ENCODE data around the gene TMEM208.

Gene TMEM208

GRCh38 chr16:67237396-67238277, 10.7 kb downstream of the TMEM208 start:
- no peak for DNase-seq (ENCODE audit: low spot score)

DNA sequence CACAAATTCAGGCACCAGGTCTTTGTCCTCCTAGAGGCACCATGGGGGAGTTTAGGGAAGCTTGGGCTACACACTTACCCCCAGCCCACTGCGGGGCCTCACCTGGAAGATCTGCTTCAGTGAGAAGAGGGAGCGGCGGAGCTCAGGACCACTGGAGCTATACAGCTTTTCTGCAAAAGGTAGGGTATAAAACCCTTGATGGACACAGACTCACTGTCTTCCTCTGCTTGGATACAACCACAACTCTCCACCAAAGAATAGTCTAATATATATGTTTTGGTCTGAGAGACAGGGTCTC, 11.3 kb downstream of the TMEM208 start:
- DNase-seq (ENCODE audit: low spot score): no peak

- no peak for DNase-seq (ENCODE audit: low spot score)
These were observed 12.0 kb downstream of the TMEM208 start for GRCh38 chr16:67238806-67239470.

- DNase-seq (ENCODE audit: low spot score): no peak
These were observed 13.6 kb downstream of the TMEM208 start for GRCh38 chr16:67240506-67240905.

GRCh38 chr16:67241008-67241900, 14.3 kb downstream of the TMEM208 start:
- peak; percentile 86 for DNase-seq (ENCODE audit: low spot score)

DNA sequence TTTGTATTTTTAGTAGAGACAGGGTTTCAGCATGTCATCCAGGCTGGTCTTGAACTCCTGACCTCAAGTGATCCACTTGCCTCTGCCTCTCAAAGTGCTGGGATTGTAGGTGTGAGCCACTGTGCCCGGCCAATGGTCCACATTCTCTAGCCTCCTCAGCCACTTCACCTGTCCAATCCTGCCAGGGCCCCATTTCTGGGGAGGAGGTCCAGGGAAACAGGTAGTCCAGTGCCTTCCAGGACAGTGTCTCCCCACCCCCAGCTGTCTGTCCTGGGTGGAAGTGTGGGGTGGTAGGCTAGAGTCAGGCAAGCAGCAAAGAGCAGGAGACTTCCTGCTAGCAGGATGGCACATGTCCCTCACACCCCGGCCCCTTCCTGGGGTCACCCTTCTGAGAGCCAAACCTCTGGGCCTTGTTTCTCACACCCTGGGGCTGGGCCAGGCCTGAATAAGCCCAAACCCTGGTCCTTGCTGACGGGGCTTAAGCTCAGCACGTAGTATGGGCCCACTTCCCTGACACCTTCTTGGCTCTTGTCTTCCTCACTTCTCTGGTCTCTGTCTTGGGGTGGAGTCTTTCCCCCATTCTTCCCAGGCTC, 15.3 kb downstream of the TMEM208 start:
- no peak for DNase-seq (ENCODE audit: low spot score)

DNA sequence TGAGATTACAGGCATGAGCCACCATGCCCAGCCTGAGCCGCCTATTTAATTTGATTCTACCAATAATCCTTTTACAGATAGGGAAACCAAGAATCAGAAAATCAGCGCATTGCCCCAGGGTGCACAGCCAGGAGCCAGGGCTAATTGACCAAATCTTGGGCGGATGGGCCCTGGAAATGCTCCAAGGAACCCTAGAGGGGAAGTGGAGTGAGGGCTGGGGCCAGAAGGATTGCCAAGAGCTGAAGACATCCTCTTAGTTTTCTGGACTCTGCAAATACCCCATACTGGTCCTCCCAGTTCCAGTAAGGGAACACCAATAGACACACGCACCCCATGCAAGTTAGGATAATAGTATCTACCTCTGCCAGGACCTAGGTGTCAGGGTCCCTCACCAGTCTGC, 16.6 kb downstream of the TMEM208 start:
- no peak for DNase-seq (ENCODE audit: low spot score)

DNA sequence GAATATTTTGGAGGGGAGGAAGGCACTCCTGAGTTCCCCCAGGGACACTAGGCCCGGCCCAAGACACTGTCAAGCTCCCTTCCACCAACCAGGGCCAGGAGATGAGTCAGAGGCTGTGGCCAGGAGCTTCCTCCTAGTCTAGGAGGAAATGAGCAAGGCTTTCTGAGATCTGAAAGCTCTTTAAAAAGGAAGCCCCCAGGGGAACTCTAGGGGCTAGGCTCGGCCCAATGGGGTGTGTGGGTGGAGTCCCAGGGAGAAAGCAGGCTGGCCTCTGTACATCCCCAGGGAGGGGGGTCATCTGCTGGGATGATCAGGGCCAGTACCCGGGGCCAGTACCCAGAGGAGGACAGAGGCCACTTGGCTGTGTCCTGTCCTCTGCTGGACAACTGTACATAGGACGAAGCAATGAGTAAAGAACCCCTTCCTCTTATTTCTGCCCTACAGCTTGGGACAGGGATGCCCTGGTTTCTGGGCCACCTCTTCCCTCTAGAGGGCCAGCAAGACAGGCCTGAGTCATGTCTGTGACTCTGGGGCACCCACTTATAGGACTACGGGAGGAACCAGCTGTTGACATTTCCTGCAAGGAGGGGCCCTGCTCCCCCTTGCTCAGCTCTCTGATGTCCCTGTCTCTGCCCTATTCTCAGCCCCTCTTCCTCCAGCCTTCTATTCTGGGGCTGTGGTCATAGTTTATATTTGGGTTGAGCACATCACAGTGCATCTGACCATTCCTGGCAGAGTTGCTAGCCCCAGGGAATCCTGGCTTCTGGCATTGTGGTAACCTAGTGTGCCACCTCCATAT, 17.7 kb downstream of the TMEM208 start:
- DNase-seq (ENCODE audit: low spot score): peak; percentile 80

DNA sequence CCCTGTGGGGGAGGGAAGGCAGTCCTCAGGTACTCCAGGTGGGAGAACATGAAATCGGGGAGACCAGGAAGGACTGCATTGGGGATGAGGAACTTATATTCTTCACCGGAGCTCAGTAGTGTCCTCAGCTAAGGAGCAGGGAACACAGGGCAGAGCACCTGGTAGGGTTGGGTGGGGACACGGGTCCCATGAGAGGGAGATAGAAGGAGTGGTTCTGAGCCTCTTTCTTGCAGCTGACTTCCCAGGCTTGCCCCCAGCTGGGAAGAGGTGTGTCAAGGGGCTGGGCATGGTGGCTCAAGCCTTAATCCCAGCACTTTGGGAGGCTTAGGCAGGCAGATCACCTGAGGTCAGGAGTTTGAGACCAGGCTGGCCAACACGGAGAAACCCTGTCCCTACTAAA, 18.3 kb downstream of the TMEM208 start:
- DNase-seq (ENCODE audit: low spot score): no peak

DNA sequence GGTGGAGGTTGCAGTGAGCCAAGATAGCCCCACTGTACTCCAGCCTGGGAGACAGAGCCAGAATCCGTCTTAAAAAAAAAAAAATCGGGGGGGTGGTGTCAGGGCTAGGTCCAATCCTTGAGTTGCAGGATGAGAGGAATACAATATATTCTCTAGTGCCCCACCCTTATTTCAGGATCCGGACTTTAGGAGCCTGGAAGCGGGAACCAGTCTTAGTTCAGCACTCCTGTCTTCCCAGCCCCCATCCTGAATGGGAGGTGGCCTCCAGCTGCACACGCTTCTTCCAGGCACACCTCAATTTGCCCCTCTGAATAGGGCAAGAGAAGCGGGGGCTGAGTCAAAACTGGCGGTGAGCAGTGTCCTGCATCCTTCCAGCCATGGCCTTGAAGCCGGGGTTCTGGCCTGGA, 18.7 kb downstream of the TMEM208 start:
- no peak for DNase-seq (ENCODE audit: low spot score)

GRCh38 chr16:67246081-67246755, 19.3 kb downstream of the TMEM208 start:
- peak; percentile 77 for DNase-seq (ENCODE audit: low spot score)

DNA sequence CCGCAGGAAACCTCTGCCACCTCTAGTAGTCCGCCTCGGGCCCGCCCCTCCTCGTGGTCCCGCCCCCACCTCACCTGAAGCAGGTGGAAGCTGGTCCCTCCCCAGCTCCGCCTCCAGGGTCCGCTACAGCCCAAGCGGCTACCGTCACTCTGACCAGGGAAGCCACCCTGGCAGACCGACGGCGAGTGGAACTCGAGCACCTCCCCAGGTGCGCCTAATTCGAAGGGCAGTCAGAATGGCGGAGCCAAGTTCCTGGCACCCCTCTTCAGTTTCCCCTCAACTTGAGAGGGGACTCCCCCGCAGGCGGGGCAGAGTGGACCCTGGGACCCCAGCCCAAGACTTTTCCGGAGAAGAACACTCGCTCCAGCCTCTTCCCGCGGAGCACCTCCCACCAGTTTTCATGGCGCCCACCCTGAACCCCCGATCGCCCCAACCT, 19.8 kb downstream of the TMEM208 start:
- no peak for DNase-seq (ENCODE audit: low spot score)

DNA sequence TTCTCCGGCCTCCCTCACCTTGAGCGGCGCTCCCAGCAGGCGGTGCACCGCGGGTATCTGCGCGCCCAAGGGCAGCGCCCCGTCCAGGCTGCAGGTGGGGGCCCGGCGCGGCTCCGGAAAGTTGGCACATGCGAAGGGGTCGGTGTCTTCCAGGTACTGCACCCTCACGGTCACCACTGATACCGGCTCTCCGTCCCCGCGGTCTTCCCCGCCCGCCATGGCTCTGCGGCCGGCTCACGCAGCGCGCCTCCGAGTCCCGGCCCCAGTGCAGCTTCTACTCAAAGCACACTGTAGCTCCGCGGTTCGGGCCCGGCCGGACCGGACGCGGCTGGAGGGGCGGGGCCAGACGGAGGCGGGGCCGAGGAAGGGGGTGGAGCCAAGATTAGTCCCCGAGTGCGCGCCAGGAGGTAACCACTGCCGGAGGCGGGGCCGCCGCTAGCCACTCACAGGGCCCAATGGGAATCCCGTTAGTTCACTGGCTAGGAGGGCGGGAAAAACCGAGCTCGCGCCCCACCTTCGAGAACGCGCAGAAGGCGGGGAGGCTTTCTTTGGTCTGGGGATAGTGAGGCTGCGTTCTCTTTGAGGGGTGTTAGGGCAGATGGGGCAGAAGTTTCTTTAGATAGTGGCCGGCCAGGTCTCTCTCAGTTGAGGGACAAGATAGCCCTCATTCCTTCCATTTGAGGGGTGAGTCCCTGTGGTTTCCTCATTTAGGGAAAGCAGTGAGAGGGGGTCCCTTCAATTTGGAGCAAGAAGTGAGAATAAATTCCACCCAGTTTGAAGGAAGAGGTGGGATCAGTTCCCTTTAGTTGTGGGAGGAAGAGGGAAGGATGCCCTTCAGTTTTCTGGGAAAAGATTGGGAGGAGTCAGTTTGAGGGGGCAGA, 20.5 kb downstream of the TMEM208 start, which contains the start of gene FHOD1:
Gene FHOD1 (minus strand): TSS at position 290 of the 881 bp plus-strand sequence. CDS start 71 bp downstream, at position 219.
- DNase-seq (ENCODE audit: low spot score): peak; percentile 97

- DNase-seq (ENCODE audit: low spot score): no peak
These were observed 21.1 kb downstream of the TMEM208 start for GRCh38 chr16:67248073-67248400.

- DNase-seq (ENCODE audit: low spot score): peak; percentile 62
These were observed 21.7 kb downstream of the TMEM208 start, which contains the start of gene SLC9A5 for GRCh38 chr16:67248401-67249177. SLC9A5 (plus strand) TSS chr16:67248979; CDS start chr16:67249015, 36 bp downstream.

DNA sequence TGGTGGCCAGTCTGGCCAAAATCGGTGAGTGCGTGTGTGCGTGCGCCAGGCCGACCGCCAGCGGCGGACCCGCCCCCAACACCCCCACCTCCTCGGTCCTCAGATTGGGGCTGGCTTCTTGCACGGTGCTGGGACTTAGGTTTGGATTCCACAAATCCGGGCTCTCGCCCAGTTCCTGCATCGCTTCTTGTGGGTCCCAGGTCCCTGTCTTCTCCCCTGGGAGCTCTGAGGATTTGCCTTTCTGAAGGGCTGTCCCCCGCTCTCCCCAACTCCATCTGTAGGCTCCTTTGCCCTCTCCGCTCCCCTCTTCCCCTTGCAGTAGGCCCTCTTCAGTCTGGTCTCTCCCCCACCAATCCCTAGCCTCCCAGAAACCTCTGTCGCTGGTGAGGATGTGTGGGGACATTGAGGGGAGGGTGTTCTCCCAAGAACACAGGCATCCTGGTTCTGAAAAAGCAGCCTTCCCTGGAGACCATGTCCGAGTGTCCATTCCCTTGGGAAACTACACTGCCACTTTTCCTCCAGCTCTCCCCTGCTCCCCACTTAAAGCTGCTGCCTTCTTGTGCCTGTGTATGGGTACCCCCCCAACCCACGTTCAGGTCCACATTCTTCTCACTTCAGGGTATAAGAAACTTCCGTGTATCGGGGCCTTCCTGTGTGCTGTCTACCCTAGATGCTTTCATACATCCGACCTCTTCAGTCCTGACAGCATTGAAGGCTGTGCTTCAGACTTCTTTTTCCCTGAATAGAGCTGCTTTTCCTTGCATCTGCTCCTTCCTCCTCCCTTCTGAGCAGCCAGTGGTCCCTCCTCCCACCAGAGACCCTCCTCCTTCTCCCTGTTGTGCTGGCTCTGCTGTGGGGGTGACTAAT, 22.5 kb downstream of the TMEM208 start:
- no peak for DNase-seq (ENCODE audit: low spot score)

DNA sequence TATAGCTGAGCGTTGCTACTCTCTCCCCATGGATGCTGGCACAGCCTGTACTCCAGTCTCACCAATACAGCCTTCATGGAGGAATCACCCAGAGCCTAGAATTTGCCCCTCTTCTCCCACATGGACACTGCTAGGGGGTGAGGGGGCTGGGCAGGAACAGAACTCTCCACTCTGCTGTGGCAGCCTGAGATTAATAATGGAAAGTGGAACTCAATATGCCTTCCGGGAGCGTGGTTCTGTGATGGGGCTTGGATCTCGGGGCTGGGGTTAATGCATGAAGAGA, 23.1 kb downstream of the TMEM208 start:
- no peak for DNase-seq (ENCODE audit: low spot score)
